Myocyte (in vitro differentiated cells): ENCODE results near the gene SCUBE1. TPM values are rescaled to one million over a fixed set of nuclear protein-coding genes. Genes with fewer than 3 reads are reported as not detected.

Experiments used
- DNase-seq: peaks from one replicate; pipeline ENCODE4 v3.0.0-alpha.2; 2012; ENCODE audit warnings: low read depth
- total RNA-seq: library from RNA; depleted of rRNA; stranded (reverse); fragments of >200 nt; gene quantifications from 2 replicates; pipeline ENCODE4 v1.2.3, GENCODE V29; 2014

The SCUBE1 gene
- total RNA-seq, 1 donor from 2014 or later = not detected

- no peak for DNase-seq
Measured at GRCh38 chr22:43160497-43161126, 182.6 kb downstream of the SCUBE1 start.

- no peak for DNase-seq
Measured at GRCh38 chr22:43159484-43160178, 183.5 kb downstream of the SCUBE1 start.

DNA sequence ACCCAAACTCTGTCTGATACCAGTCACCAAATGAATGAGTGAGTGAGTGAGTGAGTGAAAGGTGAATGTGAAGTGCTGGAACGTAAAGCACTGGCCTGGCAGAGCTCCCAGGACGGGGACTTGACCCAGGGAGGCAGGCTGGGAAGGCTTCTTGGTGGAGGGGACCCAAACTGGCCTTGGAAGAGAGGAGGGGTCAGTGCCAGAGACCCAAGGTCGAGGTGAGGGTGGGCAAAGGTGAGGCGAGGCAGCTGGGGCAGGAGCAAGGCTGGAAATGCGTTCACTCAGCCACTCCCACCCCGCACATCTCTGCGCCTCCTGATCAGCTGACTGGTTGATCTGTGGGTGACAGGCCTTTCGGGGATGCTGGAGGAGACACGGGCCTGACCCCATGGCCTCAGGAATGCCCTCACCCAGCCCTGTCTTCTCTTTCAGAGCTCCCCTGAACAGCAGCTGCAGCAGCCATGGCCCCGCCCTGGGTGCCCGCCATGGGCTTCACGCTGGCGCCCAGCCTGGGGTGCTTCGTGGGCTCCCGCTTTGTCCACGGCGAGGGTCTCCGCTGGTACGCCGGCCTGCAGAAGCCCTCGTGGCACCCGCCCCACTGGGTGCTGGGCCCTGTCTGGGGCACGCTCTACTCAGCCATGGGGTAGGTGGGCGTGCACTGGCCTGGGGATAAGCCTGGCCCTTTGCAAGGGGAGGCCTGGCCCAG is 184.2 kb downstream of the SCUBE1 start:
- no peak for DNase-seq

GRCh38 chr22:43157874-43158546 is 185.2 kb downstream of the SCUBE1 start:
- no peak for DNase-seq

DNA sequence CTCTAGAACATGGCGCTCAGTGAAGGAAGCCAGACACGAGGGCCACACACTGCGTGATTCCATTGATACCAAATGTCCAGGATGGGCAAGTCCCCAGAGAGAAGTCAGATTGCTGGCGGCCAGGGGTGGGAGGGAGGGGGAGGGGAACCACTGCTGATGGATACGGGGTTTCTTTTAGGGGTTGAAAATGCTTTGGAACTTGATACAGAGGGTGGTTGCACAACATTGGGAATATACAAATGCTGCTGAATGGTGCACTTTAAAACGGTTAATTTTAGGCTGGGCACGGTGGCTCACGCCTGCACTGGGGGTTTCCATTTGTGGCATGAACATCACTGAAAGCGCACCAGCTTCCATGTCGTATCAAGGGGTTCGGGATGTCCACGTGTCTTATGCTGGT is 186.8 kb downstream of the SCUBE1 start:
- DNase-seq = no peak

DNA sequence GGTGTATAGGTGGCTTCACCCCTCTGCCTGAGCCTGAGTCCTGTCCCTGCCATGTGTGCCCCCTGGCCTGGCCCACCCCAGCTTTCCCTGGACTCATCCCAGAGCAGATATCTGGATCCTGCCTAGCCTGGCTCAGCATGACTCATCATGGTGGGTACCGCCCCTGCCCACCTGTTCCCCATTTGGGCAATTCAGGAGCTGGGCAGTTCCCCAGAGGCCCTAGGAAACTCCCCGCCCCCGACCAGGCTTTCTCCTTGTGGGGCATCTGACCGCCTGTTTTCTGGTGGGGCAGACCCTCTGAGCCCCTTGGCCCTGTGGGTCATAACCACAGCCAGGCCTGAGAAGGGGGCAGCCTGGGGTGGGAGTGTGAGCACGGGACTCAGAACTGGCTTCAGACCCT is 187.4 kb downstream of the SCUBE1 start:
- DNase-seq = peak; percentile 72

DNA sequence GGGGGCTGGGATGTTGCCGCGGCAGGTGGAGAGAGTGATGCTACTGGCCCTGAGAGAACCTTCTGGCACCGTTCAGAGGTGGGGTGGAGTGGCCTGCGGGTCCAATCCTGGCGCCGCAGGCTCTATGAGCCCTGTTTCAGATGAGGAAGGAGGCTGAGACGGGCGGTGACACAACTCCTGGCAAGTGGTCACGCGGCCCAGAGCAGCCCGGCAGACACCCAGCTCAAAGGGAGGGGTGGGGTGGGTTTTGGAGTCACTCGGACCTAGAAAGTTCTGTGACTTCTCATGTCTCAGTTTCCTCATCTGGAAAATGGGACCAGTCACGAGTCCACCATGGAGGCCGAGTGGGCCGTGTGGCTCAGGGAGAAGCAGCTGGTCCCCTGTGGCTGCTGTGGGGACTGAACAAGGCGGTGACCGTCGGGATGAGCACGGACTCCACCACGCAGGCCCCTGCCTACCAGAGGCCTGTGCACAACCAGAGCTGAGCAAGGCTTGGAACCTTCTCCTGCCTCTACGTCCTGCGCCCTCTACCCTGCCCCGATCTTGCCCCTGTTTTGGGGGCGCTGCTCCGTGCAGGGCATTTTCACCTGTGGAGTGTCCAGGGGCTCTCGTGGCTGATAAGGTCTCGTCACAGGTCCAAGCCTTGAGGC is 188.2 kb downstream of the SCUBE1 start:
- DNase-seq = peak; percentile 29

DNA sequence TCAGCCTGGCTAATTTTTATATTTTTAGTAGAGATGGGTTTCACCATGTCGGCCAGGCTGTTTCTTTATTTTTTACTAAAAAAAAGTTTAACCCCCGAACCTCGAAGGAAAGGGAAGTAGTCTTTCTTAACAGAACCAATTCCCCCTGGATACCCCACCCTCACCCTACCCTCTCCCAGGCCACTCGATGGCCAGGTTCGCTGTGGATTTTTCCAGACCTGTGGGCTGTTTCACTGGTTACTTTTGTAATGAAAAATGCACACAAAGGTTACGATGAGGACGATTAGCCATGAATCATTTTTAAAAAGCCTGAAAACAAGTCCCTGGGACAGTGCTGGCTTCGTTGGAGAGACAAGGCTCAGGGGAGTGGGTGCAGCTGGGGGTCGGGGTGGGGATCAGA is 189.3 kb downstream of the SCUBE1 start:
- DNase-seq = no peak

DNA sequence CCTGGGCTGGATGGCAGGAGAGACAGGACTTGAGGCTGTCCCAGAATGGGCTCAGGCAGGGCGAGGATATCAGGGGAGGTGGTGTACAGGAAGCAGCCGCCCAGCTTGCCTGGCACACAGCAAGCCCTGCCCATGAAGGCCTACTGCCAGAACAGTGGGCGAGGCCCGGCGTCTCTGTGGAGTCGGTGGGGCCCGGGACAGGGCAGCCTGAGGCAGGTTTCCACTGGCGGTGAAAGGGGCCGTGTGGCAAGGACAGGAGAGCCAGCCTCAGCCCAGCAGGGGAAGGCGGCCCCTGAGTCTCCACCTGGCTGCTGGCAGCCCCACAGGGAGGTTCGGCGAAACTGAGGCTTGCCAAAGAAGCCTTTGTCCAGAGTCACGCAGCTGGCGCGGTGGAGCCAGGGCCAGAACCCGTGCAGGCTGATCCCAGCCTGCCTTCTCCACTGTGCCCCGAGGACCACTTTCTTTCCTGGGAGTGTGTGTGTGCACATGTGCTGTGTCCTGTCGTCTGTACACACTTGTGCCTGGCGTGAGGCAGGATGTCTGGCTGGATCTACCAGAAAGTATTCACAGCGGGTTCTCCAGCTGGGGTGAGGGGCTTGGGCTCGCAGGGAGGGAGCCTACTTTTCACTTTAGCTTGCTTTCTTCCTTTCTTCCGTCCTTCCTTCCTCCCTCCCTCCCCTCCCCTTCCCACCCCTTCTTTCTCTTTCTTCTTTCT is 190.7 kb downstream of the SCUBE1 start:
- DNase-seq = peak; percentile 74

DNA sequence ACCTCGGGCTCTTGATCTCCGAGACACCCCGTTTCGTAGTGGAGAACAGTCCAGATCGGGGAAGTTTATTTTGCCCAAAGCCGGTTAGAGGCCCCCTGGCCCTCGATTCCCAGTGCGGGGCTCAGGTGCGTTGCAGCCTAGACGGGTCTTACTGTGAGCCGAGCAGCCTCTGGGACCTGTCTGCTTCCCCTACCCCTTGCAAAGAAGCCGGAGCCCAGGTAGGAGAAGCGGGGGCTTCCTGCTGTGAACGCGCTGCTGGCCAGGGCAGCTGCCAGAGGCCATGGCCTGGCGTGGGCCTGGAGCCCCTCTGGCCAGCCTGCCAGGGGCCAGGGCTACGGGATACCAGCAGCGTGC is 191.2 kb downstream of the SCUBE1 start:
- no peak for DNase-seq

GRCh38 chr22:43151251-43152002 is 191.7 kb downstream of the SCUBE1 start, which contains the start of gene TSPO:
TSPO (plus strand) TSS chr22:43151559; CDS start chr22:43159239, 7,680 bp downstream.
- DNase-seq = peak; percentile 72

DNA sequence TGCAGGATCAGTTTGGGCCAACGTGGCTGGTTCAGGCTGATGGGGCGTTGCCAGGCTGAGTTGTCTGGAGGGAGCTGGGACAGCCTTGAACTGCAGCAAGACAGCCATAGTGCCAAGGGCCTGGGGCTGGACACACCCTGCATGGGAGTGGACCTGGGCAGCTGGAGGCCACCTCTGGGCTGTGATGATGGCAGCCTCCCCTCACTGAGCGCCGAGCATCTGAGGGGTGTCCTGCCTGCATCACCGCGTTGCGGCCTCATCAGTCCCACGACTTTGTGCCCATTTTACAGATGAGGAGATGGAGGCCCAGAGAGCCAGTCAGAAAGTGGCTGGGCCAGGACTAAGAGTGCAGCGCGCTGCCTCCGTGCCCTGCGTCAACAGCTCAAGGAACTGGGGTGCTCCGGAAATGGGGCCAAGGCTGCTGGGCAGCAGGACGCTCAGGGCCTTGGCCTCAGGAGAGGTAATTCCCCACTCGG is 192.4 kb downstream of the SCUBE1 start:
- no peak for DNase-seq

- DNase-seq = peak; percentile 39
Measured at GRCh38 chr22:43148581-43148980, 194.6 kb downstream of the SCUBE1 start.

DNA sequence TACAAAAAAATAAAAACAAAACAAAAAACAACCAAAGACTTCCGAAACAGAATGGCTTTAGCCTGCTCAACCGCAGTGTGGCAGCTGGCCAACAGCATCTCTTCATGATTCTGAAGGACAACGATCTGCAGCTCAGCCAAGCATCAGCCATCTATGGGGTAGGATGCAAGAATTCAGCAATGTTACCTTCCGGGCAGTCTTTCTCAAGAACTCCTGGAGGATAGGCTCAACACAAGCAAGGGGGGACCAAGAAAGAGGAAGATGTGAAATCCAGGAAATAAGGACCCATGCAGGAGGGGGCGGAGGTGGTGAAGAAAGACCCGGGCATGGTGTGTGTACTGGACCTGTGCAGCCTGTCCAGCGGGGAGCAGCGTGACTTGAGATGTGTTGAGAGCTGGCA is 195.4 kb downstream of the SCUBE1 start:
- DNase-seq = no peak

Other genes with a start within 250 kb of the SCUBE1 start
- not detected in 2 replicates for gene BIK, start 232.6 kb downstream of the SCUBE1 start, total RNA-seq
- gene MCAT, start 200.0 kb downstream of the SCUBE1 start, total RNA-seq = 26.4 and 28.0 TPM in 2 replicates
- gene TSPO, start 191.8 kb downstream of the SCUBE1 start, total RNA-seq = 293 and 367 TPM in 2 replicates
- 33.6 and 33.8 TPM in 2 replicates for gene TTLL12, start 156.2 kb downstream of the SCUBE1 start, total RNA-seq
- not detected in 2 replicates for gene MPPED1, start 68.6 kb upstream of the SCUBE1 start, total RNA-seq